ENCODE results near the gene KDM5B. TPM values are rescaled to one million over a fixed set of nuclear protein-coding genes. Genes with fewer than 3 reads are reported as not detected.
A peak's percentile ranks its signal among the peaks of the same experiment; 100 is the strongest.

The KDM5B gene
- total and polyA plus RNA-seq, 9 of the 15 experiments (the other 6 are each of a cell fraction or from before 2014, with no cell fraction given) = 15.4 to 90.6 (median 57.1) TPM

DNA sequence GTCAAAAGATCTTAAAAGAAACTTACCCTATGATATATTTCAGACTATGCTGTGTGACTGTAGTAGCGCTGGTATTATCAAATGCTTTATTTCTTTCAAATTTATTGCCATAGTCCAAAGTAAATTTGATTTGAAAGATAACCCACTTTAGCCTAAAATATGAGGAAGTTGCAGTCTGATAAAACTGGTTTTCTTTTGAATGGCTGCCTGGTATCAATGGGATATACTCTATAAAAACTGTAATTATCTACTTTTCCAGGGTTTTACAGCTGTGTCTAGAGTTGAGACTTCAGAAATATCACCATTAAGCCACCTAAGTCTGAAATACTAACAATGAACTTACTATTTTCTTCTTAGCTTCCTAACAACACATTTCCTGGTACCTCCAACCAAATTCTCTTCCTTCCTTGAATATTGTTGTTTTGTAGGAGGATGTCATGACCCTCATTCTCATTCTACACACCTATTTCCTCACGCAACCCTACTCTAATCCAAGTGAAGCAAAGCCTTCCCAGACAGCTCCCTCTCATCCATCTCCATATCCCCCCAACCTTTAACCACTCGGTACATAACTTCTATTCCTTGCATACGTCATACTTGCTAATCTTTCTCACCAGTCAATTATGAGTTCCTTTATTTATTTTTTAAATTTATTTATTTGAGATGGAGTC is 17.0 kb downstream of the KDM5B start:
- H3K79me2 ChIP-seq (ENCODE audit: control insufficient read depth, insufficient read depth, low read length) = peaks cover 85% of the 10 kb centered on the region
- TSS peak; percentile 16 for BruUV-seq (replicated peaks)
- DNase-seq (ENCODE audit: extremely low read depth in 1 of 4, low spot score in 3 of 4) (no peak), FAIRE-seq (no peak), ATAC-seq (0 out of 3 replicates have a peak, but pooled peaks have one; percentile 11)
- peaks cover 6% of the 10 kb centered on the region for H3K9me1 ChIP-seq (ENCODE audit: control insufficient read depth, insufficient read depth, low read length)
- no peak overlapping the region for H3K9ac ChIP-seq (ENCODE audit: insufficient read depth in 1 of 2, low read depth in 2 of 2, low read length in 2 of 2)
- peaks cover under 1% of the 10 kb centered on the region; the same call in 1 of the 3 replicates for H3K36me3 ChIP-seq (ENCODE audit: control insufficient read depth, insufficient read depth, low read length)
- in situ Hi-C loops (cut with MboI) (no loop called here), intact Hi-C loops (cut with micrococcal nuclease) (no loop called here)
- H3K27ac ChIP-seq (ENCODE audit: extremely low read depth, low read depth, low read length) = no peak overlapping the region; the same call in 2 of the 3 replicates
- no peaks in the 10 kb centered on the region for H3K9me3 ChIP-seq (replicated peaks; ENCODE audit: control insufficient read depth, insufficient read depth, low read depth, low read length)
- no peak overlapping the region for H3K4me3 ChIP-seq
- peaks cover 10 to 11% of the 10 kb centered on the region in 2 experiments; a peak in 3 of 5 replicates for H3K4me1 ChIP-seq (replicated peaks in 1 of 2; ENCODE audit: control insufficient read depth in 2 of 2, insufficient read depth in 2 of 2, low read length in 2 of 2)
- no peak overlapping the region for H3K4me2 ChIP-seq (ENCODE audit: insufficient read depth, low read length)
- TF ChIP-seq, protein P1, sequence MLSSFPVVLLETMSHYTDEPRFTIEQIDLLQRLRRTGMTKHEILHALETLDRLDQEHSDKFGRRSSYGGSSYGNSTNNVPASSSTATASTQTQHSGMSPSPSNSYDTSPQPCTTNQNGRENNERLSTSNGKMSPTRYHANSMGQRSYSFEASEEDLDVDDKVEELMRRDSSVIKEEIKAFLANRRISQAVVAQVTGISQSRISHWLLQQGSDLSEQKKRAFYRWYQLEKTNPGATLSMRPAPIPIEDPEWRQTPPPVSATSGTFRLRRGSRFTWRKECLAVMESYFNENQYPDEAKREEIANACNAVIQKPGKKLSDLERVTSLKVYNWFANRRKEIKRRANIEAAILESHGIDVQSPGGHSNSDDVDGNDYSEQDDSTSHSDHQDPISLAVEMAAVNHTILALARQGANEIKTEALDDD (IDR thresholded peaks at IDR 0.05) = no peak
- TF ChIP-seq CEBPB (tag; IDR thresholded peaks at IDR 0.05) (no peak), NR1H2 (CRISPR knock-in tag; IDR thresholded peaks at IDR 0.05) (no peak), JUND (IDR thresholded peaks at IDR 0.05; ENCODE audit: borderline replicate concordance, low read depth, low read length) (no peak), JUND (tag; IDR thresholded peaks at IDR 0.05; ENCODE audit: borderline replicate concordance, low read depth, low read length) (no peak), HCFC1 (IDR thresholded peaks at IDR 0.05; ENCODE audit: low read depth, low read length) (no peak), ZNF695 (CRISPR knock-in tag; IDR thresholded peaks at IDR 0.05) (no peak), BHLHE40 (IDR thresholded peaks at IDR 0.05; ENCODE audit: low read length) (no peak), IRF2 (CRISPR knock-in tag; IDR thresholded peaks at IDR 0.05) (no peak), RAD51 (IDR thresholded peaks at IDR 0.05; ENCODE audit: borderline replicate concordance, low read depth) (no peak)
- TF ChIP-seq, protein P2, sequence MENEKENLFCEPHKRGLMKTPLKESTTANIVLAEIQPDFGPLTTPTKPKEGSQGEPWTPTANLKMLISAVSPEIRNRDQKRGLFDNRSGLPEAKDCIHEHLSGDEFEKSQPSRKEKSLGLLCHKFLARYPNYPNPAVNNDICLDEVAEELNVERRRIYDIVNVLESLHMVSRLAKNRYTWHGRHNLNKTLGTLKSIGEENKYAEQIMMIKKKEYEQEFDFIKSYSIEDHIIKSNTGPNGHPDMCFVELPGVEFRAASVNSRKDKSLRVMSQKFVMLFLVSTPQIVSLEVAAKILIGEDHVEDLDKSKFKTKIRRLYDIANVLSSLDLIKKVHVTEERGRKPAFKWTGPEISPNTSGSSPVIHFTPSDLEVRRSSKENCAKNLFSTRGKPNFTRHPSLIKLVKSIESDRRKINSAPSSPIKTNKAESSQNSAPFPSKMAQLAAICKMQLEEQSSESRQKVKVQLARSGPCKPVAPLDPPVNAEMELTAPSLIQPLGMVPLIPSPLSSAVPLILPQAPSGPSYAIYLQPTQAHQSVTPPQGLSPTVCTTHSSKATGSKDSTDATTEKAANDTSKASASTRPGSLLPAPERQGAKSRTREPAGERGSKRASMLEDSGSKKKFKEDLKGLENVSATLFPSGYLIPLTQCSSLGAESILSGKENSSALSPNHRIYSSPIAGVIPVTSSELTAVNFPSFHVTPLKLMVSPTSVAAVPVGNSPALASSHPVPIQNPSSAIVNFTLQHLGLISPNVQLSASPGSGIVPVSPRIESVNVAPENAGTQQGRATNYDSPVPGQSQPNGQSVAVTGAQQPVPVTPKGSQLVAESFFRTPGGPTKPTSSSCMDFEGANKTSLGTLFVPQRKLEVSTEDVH (IDR thresholded peaks at IDR 0.05; ENCODE audit: low read depth, partially characterized antibody) = no peak
- no peaks in the 10 kb centered on the region for H3K27me3 ChIP-seq (ENCODE audit: control insufficient read depth in 2 of 2, insufficient read depth in 2 of 2, low read length in 2 of 2)
- ChIA-PET POLR2A (interaction anchor here (1.4 to 5.8 kb wide), 4 partner anchors 9 to 14 kb away, joined by 3 to 28 read pairs (median 6); no protein-coding TSS in a partner anchor), CTCF (ENCODE audit: low intra/inter-chr PET ratio) (no interaction called here)
- H4K20me1 ChIP-seq (replicated peaks; ENCODE audit: control insufficient read depth, insufficient read depth, low read length) = peaks cover 14% of the 10 kb centered on the region
- 77% methylated on average over 4 of the region's 4 CpGs for WGBS (ENCODE audit: insufficient coverage, low coverage, missing lambda C conversion rate)
- no peak overlapping the region for H2AFZ ChIP-seq (ENCODE audit: low read depth, low read length)

Data from K562 (cell line).